H9 (cell line): ENCODE measurements around the gene DYNC1H1. TPM values are rescaled to one million over a fixed set of nuclear protein-coding genes. Genes with fewer than 3 reads are reported as not detected.
A peak's percentile ranks its signal among the peaks of the same experiment; 100 is the strongest.

Source experiments
- DNase-seq: peaks from one replicate; pipeline ENCODE4 v3.0.0-alpha.2; 2017
- H2AFZ ChIP-seq: one replicate; pipeline ENCODE4 v1.6.1; 2013; ENCODE audit warnings: mild to moderate bottlenecking, low read length, control low read depth, moderate library complexity
- H2AK5ac ChIP-seq: 2 replicates; pipeline ENCODE4 v1.6.1; 2013; ENCODE audit warnings: low read length, control low read depth, mixed read lengths; ENCODE audit not compliant: insufficient read length
- H2BK120ac ChIP-seq: one replicate; pipeline ENCODE4 v1.6.1; 2013; ENCODE audit warnings: low read depth, mild to moderate bottlenecking, low read length, control low read depth, inconsistent platforms; ENCODE audit not compliant: poor library complexity, severe bottlenecking
- H2BK12ac ChIP-seq: 2 replicates; pipeline ENCODE4 v1.6.1; 2013; ENCODE audit warnings: low read length, control low read depth, mixed read lengths, low read depth; ENCODE audit not compliant: insufficient read length
- H2BK15ac ChIP-seq: 2 replicates; pipeline ENCODE4 v1.6.1; 2013; ENCODE audit warnings: low read depth, low read length, control low read depth
- H2BK20ac ChIP-seq: one replicate; pipeline ENCODE4 v1.6.1; 2013; ENCODE audit warnings: low read depth, mild to moderate bottlenecking, low read length, control low read depth, inconsistent platforms; ENCODE audit not compliant: poor library complexity, severe bottlenecking
- H2BK5ac ChIP-seq: 2 replicates; pipeline ENCODE4 v1.6.1; 2013; ENCODE audit warnings: low read length, control low read depth, mixed read lengths; ENCODE audit not compliant: insufficient read length
- H3K14ac ChIP-seq: 2 replicates; pipeline ENCODE4 v1.6.1; 2013; ENCODE audit warnings: low read length, control low read depth; ENCODE audit not compliant: insufficient read depth
- H3K18ac ChIP-seq: 2 replicates; pipeline ENCODE4 v1.6.1; 2013; ENCODE audit warnings: low read depth, mild to moderate bottlenecking, mixed read lengths, low read length, control low read depth; ENCODE audit not compliant: insufficient read length
- H3K23ac ChIP-seq: 2 replicates; pipeline ENCODE4 v1.6.1; 2013; ENCODE audit warnings: low read length, control low read depth, mixed read lengths, low read depth; ENCODE audit not compliant: insufficient read length
- H3K23me2 ChIP-seq: 2 replicates; pipeline ENCODE4 v1.6.1; 2013; ENCODE audit warnings: low read depth, mild to moderate bottlenecking, mixed read lengths, low read length, control low read depth; ENCODE audit not compliant: insufficient read length, poor library complexity, severe bottlenecking
- H3K27ac ChIP-seq: 2 replicates; pipeline ENCODE4 v1.5.1; 2013; ENCODE audit warnings: low read length, control low read depth, mixed read lengths, low read depth; ENCODE audit not compliant: insufficient read length
- H3K27me3 ChIP-seq: 2 replicates; pipeline ENCODE4 v1.6.1; 2013; ENCODE audit warnings: low read length, control low read depth, inconsistent platforms; ENCODE audit not compliant: insufficient read depth
- H3K4ac ChIP-seq: 2 replicates; pipeline ENCODE4 v1.6.1; 2013; ENCODE audit warnings: low read depth, mild to moderate bottlenecking, control low read depth, inconsistent platforms, low read length, moderate library complexity
- H3K4me1 ChIP-seq: 2 replicates; pipeline ENCODE4 v1.6.1; 2013; ENCODE audit warnings: low read length, control low read depth, inconsistent platforms; ENCODE audit not compliant: insufficient read depth
- H3K4me2 ChIP-seq: 2 replicates; pipeline ENCODE4 v1.6.1; 2013; ENCODE audit warnings: low read length, control low read depth, mixed read lengths; ENCODE audit not compliant: insufficient read length, insufficient read depth
- H3K56ac ChIP-seq: 2 replicates; pipeline ENCODE4 v1.6.1; 2013; ENCODE audit warnings: low read depth, mild to moderate bottlenecking, mixed read lengths, low read length, control low read depth; ENCODE audit not compliant: insufficient read length
- H3K79me1 ChIP-seq: 2 replicates; pipeline ENCODE4 v1.6.1; 2013; ENCODE audit warnings: low read depth, mild to moderate bottlenecking, moderate library complexity, low read length, control low read depth, inconsistent platforms; ENCODE audit not compliant: insufficient read depth, poor library complexity, severe bottlenecking
- H3K79me2 ChIP-seq: 2 replicates; pipeline ENCODE4 v1.6.1; 2013; ENCODE audit warnings: low read length, control low read depth, inconsistent platforms; ENCODE audit not compliant: insufficient read depth
- H3K9ac ChIP-seq: 2 replicates; pipeline ENCODE4 v1.6.1; 2013; ENCODE audit warnings: low read length, control low read depth, mixed read lengths; ENCODE audit not compliant: insufficient read length; ENCODE audit errors: extremely low read depth
- H3K9me3 ChIP-seq: one replicate; pipeline ENCODE4 v1.6.1; 2013; ENCODE audit warnings: low read depth, low read length, inconsistent platforms; ENCODE audit not compliant: control insufficient read depth
- H3T11ph ChIP-seq: one replicate; pipeline ENCODE4 v1.6.1; 2013; ENCODE audit warnings: mild to moderate bottlenecking, low read length, control low read depth, inconsistent platforms
- H4K20me1 ChIP-seq: one replicate; pipeline ENCODE4 v1.6.1; 2013; ENCODE audit not compliant: control insufficient read depth, insufficient read length, insufficient read depth
- H4K5ac ChIP-seq: 2 replicates; pipeline ENCODE4 v1.6.1; 2013; ENCODE audit warnings: low read depth, mild to moderate bottlenecking, mixed read lengths, low read length, control low read depth; ENCODE audit not compliant: insufficient read length
- H4K8ac ChIP-seq: replicated peaks from 2 replicates; pipeline ENCODE4 v1.6.1; 2013; ENCODE audit warnings: low read length, control low read depth, mixed read lengths, low read depth; ENCODE audit not compliant: insufficient read length
- H4K91ac ChIP-seq: 2 replicates; pipeline ENCODE4 v1.6.1; 2013; ENCODE audit warnings: low read depth, mild to moderate bottlenecking, moderate library complexity, mixed read lengths, low read length, control low read depth; ENCODE audit not compliant: insufficient read length
- H3K27ac Mint-ChIP-seq, 3 experiments: 2 replicates in 2 of 3; 3 replicates in 1 of 3; pipeline ENCODE4 v1.8.0; 2020 to 2021; ENCODE audit warnings: mixed read lengths in 3 of 3, mild to moderate bottlenecking in 1 of 3, moderate library complexity in 1 of 3
- H3K27me3 Mint-ChIP-seq: 2 replicates; pipeline ENCODE4 v1.8.0; 2021; ENCODE audit warnings: low read depth, mild to moderate bottlenecking, moderate library complexity, mixed read lengths
- H3K36me3 Mint-ChIP-seq, 3 experiments: 2 replicates in 2 of 3; 3 replicates in 1 of 3; pipeline ENCODE4 v1.8.0; 2020 to 2021; ENCODE audit warnings: low read depth in 3 of 3, mixed read lengths in 3 of 3; ENCODE audit not compliant: insufficient read depth in 1 of 3
- H3K4me1 Mint-ChIP-seq, 2 experiments: 2 replicates each; pipeline ENCODE4 v1.8.0; 2020; ENCODE audit warnings: mixed read lengths in 2 of 2
- H3K4me3 Mint-ChIP-seq, 2 experiments: 2 replicates in 1 of 2; 3 replicates in 1 of 2; pipeline ENCODE4 v1.8.0; 2020 to 2021; ENCODE audit warnings: mild to moderate bottlenecking in 2 of 2, mixed read lengths in 2 of 2, moderate library complexity in 1 of 2
- H3K9me3 Mint-ChIP-seq, 2 experiments: 2 replicates in 1 of 2; 3 replicates in 1 of 2; pipeline ENCODE4 v1.8.0; 2020; ENCODE audit warnings: mild to moderate bottlenecking in 2 of 2, mixed read lengths in 2 of 2, moderate library complexity in 1 of 2
- WGBS: extraction: QIAGEN DNeasy Blood & Tissue Kit; methylation state at CpG from one replicate; pipeline ENCODE4 v1.1.7; 2013; ENCODE audit warnings: missing lambda C conversion rate, low lambda C conversion rate, mixed read lengths; ENCODE audit not compliant: insufficient read length; ENCODE audit errors: extremely low coverage; 5-methylcytosine and 5-hydroxymethylcytosine counted together
- total RNA-seq: library from RNA; stranded (reverse); gene quantifications from 2 replicates; pipeline ENCODE4 v1.2.1, GENCODE V29; 2021
- TF ChIP-seq, protein P1 (sequence below): fragments of 200-600 bp; sonication (generic); conservative IDR thresholded peaks from 3 replicates; pipeline ENCODE4 v1.8.0; 2021; ENCODE audit warnings: antibody characterized with exemption, mild to moderate bottlenecking

DYNC1H1 gene
- total RNA-seq, 1 experiment from 2014 or later: 359 TPM

DNA sequence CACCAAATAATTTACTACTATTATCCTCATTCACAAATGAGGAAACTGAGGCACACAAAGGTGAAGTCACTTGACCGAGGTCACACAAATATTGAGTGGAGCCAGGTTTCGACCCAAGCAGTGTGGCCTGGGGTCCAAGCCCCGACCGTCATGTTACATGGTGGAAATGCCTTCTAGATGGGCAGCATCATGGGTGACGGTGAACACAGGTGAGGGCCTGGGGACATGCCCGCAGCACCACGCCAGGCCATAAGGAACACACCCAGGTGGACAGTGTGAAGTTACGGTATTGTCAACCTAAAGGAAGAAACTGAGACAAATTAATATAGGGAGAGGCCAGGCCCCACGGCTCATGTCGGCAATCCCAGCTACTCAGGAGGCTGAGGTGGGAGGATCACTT is 35.3 kb upstream of the DYNC1H1 start:
- H2BK120ac ChIP-seq: no peak overlapping the region
- WGBS: no CpG with 5 or more reads among the region's 10 CpGs
- H3T11ph ChIP-seq: no peak overlapping the region
- H3K27ac ChIP-seq: no peak overlapping the region
- H3K56ac ChIP-seq: no peak overlapping the region
- Mint-ChIP-seq H3K4me3 (no peak overlapping the region), H3K36me3 (no peaks in the 10 kb centered on the region; a peak in 1 of 7 replicates), H3K27ac (peak overlapping the region in 1 of 3 experiments; percentile 34; a peak in 1 of 7 replicates), H3K27me3 (peaks cover 23% of the 10 kb centered on the region), H3K4me1 (peaks cover 0 to 2% of the 10 kb centered on the region in 2 experiments; a peak in 1 of 4 replicates), H3K9me3 (no peaks in the 10 kb centered on the region; a peak in 1 of 5 replicates)
- no peak overlapping the region for H2BK12ac ChIP-seq
- no peak overlapping the region for H3K4ac ChIP-seq
- no peak overlapping the region for H3K18ac ChIP-seq
- H2BK5ac ChIP-seq: no peak overlapping the region
- no peak overlapping the region for H4K5ac ChIP-seq
- TF ChIP-seq, protein P1, sequence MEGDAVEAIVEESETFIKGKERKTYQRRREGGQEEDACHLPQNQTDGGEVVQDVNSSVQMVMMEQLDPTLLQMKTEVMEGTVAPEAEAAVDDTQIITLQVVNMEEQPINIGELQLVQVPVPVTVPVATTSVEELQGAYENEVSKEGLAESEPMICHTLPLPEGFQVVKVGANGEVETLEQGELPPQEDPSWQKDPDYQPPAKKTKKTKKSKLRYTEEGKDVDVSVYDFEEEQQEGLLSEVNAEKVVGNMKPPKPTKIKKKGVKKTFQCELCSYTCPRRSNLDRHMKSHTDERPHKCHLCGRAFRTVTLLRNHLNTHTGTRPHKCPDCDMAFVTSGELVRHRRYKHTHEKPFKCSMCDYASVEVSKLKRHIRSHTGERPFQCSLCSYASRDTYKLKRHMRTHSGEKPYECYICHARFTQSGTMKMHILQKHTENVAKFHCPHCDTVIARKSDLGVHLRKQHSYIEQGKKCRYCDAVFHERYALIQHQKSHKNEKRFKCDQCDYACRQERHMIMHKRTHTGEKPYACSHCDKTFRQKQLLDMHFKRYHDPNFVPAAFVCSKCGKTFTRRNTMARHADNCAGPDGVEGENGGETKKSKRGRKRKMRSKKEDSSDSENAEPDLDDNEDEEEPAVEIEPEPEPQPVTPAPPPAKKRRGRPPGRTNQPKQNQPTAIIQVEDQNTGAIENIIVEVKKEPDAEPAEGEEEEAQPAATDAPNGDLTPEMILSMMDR: no peak
- H3K4me1 ChIP-seq: no peaks in the 10 kb centered on the region
- H4K20me1 ChIP-seq: no peaks in the 10 kb centered on the region
- no peak overlapping the region for H3K23ac ChIP-seq
- H2BK15ac ChIP-seq: no peak overlapping the region
- H2BK20ac ChIP-seq: no peak overlapping the region
- H4K91ac ChIP-seq: no peak overlapping the region
- DNase-seq: no peak
- H2AK5ac ChIP-seq: no peak overlapping the region
- no peaks in the 10 kb centered on the region for H3K79me1 ChIP-seq
- no peaks in the 10 kb centered on the region; the same call in 1 of the 2 replicates for H3K27me3 ChIP-seq
- no peak overlapping the region for H3K4me2 ChIP-seq
- no peak overlapping the region for H3K14ac ChIP-seq
- H3K23me2 ChIP-seq: no peaks in the 10 kb centered on the region
- no peaks in the 10 kb centered on the region for H3K79me2 ChIP-seq
- H3K9me3 ChIP-seq: no peaks in the 10 kb centered on the region
- H4K8ac ChIP-seq: no peak overlapping the region
- H3K9ac ChIP-seq: no peak overlapping the region
- no peak overlapping the region for H2AFZ ChIP-seq
